DMS53 treated with DMSO at 0.1 percent for 48 hours (cell line): ENCODE results near the gene BBC3.
"Not testable (repeated sequence)": the region's sequence is repeated elsewhere in the genome, so short reads cannot be mapped to it uniquely, and the experiment has no call there.

ENCODE experiments used
- DNase-seq: peaks from one replicate; lab custom pipeline; 2025; ENCODE audit not compliant: unreplicated experiment; lab: John Stamatoyannopoulos, UW

The BBC3 gene, protein sequence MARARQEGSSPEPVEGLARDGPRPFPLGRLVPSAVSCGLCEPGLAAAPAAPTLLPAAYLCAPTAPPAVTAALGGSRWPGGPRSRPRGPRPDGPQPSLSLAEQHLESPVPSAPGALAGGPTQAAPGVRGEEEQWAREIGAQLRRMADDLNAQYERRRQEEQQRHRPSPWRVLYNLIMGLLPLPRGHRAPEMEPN

DNA sequence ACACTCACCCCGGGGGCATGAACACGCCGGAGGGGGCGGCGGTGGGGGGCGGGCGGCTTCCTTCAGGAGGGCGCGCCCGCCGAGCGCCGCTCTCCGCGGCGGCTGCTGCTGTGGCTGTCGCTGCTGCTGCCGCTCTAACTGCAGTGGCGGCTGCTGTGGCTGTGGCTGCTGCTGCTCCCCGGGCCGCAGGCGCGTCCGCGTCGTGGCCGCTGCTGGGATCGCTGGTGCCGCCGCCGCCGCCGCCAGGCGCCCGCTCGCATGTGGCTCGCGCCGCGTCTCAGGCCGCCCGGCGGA, at the start of gene BBC3:
TSS of gene BBC3 (minus strand) at position 279 of the 294 bp plus-strand sequence. CDS start 2,768 bp downstream, outside the sequence.
- DNase-seq = no peak

DNA sequence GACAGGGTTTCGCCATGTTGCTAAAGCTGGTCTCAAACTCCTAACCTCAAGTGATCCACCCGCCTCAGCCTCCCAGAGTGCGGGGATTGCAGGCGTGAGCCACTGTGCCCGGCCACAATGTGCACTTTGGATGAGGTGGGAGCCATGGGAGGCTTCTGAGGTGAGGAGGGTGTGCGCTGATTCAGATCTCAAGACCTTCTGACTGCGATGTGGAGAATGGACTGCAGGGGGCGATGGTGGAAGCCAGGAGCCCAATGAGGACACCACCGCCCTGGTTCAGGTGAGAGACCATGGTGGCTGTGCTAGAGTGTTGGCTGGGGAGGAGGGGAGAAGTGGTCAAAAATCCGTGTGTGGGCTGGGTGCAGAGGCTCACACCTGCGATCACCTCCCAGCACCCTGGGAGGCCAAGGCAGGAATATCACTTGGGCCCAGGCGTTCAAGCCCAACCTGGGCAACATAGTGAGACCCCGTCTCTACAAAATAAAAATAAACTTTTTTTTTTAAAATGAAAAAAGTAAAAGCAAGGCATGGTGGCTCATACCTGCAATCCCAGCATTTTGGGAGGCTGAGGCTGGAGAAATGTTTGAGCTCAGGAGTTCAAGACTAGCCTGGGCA, 49.3 kb upstream of the BBC3 start:
- no peak for DNase-seq

DNA sequence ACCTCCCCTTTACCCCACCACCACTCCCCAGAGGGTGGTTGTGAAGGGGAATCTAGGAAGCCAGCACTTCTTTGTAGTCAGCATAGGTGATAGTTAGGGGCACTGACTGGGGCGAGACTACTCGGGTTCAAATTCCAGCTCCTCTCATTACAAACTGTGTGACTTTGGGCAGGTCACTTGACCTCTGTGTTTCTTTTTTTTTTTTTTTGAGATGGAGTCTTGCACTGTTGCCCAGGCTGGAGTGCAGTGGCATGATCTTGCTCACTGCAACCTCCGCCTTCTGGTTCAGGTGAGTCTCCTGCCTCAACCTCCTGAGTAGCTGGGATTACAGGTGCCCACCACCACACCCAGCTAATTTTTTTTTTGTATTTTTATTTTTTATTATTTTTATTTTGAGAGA, 45.5 kb upstream of the BBC3 start:
- not testable (repeated sequence) for DNase-seq

GRCh38 chr19:47275791-47276461, 44.9 kb upstream of the BBC3 start:
- no peak for DNase-seq

DNA sequence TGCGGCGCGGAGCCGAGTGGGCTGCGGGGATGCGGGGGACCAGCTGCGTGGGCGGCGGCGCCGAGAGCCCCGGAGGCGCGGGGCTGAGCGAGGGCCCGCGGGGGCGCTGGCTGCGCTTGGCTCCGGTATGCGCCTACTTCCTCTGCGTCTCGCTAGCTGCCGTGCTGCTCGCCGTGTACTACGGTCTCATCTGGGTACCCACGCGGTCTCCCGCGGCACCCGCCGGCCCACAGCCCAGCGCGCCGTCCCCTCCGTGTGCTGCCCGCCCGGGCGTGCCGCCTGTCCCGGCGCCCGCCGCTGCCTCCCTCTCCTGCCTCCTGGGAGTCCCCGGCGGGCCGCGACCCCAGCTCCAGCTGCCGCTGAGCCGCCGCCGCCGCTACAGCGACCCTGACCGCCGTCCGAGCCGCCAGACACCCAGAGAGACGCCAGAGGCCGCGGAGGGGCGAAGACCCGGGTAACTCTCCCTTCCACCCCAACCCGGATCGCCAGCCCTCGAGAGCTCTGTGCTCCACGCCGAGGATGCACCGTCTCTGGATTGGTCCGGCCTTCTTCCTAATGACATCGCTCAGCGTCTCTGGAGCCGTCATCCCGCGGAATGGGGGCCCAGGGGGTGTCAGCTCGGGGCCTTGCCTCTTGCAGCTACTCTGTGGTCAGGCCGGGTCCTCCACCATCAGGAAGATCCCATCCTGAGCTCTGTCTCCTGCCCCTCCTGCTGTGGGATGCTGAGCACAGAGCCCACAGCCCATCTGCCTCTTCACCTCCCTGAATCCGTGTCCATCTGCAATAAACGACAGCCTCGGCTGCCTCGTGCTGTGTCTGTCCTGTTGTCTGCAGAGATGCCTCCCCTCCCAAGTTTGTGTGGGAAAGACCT, 44.1 kb upstream of the BBC3 start:
- DNase-seq = no peak

- DNase-seq = peak; percentile 94
These were observed 43.3 kb upstream of the BBC3 start, which contains the start of gene INAFM1 for GRCh38 chr19:47274071-47274890. Gene INAFM1 (plus strand): TSS chr19:47274885. CDS start chr19:47274920, 35 bp downstream.

GRCh38 chr19:47273313-47274070, 42.5 kb upstream of the BBC3 start:
- peak; percentile 84 for DNase-seq

DNA sequence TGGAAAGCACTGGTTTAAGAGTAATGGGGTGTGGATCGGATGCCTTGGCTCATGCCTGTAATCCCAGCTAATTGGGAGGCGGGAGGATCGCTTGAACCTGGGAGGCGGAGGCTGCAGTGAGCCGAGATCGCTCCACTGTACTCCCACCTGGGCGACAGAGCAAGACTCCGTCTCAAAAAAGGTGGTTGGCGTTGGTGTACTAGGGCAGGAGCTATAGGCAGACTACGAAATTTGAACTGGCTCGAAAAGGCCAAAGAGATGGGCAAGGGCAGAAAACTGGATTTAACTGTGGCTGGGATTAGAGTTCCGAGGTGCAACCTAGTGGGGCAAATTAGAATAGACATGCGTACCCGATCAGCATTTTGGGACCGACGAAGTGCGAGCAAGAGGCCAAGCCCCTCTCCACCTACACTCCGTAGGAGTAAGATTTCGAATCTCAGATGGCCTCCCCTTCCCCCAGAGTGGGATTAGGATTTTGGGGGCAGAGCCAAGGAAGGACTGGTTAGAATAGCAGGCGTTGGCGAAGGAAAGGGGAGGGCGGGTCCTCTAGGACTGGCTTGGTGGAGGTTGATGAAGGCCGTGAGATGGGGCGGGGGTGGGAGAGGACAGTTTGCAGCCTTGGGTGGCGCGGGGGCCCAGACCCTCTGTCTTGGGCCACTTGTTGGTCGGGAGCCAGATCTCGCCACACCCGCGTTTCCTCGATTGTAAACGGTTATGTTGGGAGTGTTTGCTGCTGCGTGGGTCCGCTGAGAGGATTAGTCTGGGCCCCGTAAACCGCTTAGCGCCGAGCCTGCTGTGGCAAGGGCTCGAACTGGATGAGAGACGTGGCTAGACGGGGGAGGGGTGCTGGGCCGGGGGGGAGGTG, 41.7 kb upstream of the BBC3 start:
- no peak for DNase-seq

DNA sequence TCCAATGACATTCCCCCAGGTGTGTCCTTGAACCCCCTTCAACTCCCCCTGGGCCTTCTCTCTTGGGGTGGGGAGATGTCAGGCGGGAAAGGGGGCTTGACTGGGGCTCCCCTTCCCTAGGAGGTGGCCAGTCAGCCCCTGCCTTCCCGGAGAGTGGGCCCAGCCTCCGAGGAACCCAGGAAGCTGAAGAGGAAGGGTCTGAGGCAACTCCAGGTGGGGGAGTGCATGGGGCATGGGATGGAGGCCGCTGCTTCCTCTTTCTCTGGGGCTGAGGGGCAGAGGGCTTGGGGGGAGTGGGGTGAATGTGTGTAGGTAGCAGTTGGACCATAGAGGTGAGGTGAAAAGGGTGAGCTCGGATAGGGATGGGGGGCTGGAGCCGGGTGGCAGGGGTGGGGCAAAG, 41.0 kb upstream of the BBC3 start:
- DNase-seq = no peak

GRCh38 chr19:47270408-47270807, 39.4 kb upstream of the BBC3 start:
- DNase-seq = no peak

DNA sequence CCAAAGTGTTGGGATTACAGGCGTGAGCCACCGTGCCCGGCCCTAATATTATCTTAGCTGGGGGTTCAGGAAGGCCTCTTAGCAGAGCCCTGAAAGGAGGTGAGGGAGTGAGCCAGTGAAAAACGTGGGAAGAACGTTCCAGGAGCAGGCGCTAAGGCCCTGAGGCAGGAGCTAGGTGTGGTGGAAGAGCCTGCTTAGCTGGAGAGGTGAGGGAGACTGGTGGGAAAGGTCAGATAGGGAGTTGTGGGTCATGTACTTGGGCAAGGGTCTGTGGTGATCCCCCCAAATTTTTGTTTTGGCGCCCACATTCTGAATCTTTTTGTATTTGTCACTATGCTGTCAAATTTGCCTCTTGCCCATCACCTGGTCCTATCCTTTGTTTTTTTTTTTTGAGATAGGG, 38.6 kb upstream of the BBC3 start:
- no peak for DNase-seq

- DNase-seq = no peak
These were observed 37.0 kb upstream of the BBC3 start for GRCh38 chr19:47268028-47268427.

- DNase-seq = no peak
These were observed 36.4 kb upstream of the BBC3 start for GRCh38 chr19:47267350-47267759.

DNA sequence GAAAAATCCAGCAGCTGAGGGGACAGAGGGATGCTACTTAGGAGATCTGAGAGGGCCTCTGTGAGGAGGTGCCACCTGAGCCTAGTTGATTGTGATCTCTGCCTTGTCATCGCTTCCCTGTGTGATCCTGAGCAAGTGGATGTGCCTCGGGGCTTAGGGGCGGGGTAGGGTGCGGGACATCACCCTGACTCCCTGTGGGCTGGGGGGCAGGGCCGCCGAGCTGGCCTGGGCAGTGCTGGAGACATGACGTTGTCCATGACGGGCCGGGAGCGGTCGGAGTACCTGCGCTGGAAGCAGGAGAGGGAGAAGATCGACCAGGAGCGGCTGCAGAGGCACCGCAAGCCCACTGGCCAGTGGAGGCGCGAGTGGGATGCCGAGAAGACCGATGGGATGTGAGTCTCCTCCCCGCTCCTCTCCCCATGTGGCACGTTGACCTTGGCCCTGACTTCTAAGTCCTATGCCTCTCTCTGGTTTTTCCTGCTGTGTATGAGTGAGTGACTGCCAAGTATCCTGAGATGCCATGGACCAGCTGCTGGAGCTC, 35.5 kb upstream of the BBC3 start:
- DNase-seq = no peak

- no peak for DNase-seq
These were observed 33.6 kb upstream of the BBC3 start for GRCh38 chr19:47264629-47265028.

GRCh38 chr19:47261946-47262793, 31.2 kb upstream of the BBC3 start:
- DNase-seq = not testable (repeated sequence)

DNA sequence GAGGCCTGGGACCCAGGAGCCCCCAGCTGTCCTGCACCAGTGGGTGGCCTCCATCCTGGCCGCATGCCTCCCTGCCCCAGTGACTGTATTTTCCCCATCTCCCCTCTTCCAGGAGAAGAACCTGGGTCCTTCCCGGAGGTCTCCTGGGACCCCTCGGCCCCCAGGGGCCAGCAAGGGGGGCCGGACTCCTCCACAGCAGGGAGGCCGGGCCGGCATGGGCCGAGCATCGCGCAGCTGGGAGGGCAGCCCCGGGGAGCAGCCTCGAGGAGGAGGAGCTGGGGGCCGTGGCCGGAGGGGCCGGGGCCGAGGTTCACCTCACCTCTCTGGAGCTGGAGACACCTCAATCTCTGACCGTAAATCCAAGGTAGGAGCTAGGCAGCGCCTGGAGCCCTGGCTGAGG, 29.5 kb upstream of the BBC3 start:
- no peak for DNase-seq
